AG09309 (cell line): ENCODE data around the gene MANEA.

Experiments
- DNase-seq: peaks from one replicate; pipeline ENCODE4 v3.0.0-alpha.2; 2010; ENCODE audit warnings: low read depth
- H3K4me3 ChIP-seq: 2 replicates; pipeline ENCODE4 v1.5.1; 2011; ENCODE audit warnings: mild to moderate bottlenecking, low read depth, low read length, moderate library complexity; ENCODE audit not compliant: control insufficient read depth
- CTCF ChIP-seq: IDR thresholded peaks from 2 replicates; pipeline ENCODE4 v1.5.1; 2011; ENCODE audit warnings: mild to moderate bottlenecking, low read depth, low read length, inconsistent platforms; ENCODE audit not compliant: insufficient read depth, control insufficient read depth; ENCODE audit errors: missing control alignments

The MANEA gene

GRCh38 chr6:95654176-95654575, 76.8 kb downstream of the MANEA start:
- no peak overlapping the region for H3K4me3 ChIP-seq
- no peak for TF ChIP-seq CTCF

GRCh38 chr6:95658886-95659285, 81.6 kb downstream of the MANEA start:
- DNase-seq: no peak
- no peak overlapping the region for H3K4me3 ChIP-seq
- TF ChIP-seq CTCF: no peak

More at GRCh38 chr6:95654176-95654575, 76.8 kb downstream of the MANEA start:
- DNase-seq: no peak
